Limb (tissue), 2 donors: Measurements from ENCODE around the gene ZNF688.

Experiments used
- DNase-seq, 2 donors: peaks; one replicate each; pipeline ENCODE4 v3.0.0-alpha.2; 2016; ENCODE audit errors: extremely low spot score in 2 of 2

The ZNF688 gene

DNA sequence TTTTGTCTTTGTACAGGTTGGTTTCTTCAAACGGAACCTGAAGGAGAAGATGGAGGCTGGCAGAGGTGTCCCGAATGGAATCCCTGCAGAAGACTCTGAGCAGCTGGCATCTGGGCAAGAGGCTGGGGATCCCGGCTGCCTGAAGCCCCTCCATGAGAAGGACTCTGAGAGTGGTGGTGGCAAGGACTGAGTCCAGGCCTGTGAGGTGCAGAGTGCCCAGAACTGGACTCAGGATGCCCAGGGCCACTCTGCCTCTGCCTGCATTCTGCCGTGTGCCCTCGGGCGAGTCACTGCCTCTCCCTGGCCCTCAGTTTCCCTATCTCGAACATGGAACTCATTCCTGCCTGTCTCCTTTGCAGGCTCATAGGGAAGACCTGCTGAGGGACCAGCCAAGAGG, 50.0 kb downstream of the ZNF688 start:
- DNase-seq = no peak
